ENCODE results near the gene SLC8A3. TPM values are rescaled to one million over a fixed set of nuclear protein-coding genes. Genes with fewer than 3 reads are reported as not detected.

The SLC8A3 gene
- total and polyA plus RNA-seq, 5 donors from 2014 or later: 0.37 TPM; not detected in 4

- H3K27me3 Mint-ChIP-seq: peaks cover 42% of the 10 kb centered on the region
- H3K27ac Mint-ChIP-seq: no peak overlapping the region
Measured at GRCh38 chr14:70148911-70149595, 39.7 kb downstream of the SLC8A3 start.

GRCh38 chr14:70148351-70148750, 40.4 kb downstream of the SLC8A3 start:
- H3K27ac ChIP-seq (ENCODE audit: insufficient read depth, low read length, poor library complexity, severe bottlenecking): no peak overlapping the region
- no peaks in the 10 kb centered on the region for H3K4me1 ChIP-seq (ENCODE audit: control insufficient read depth, insufficient read depth, low read length, poor library complexity, severe bottlenecking)
- H3K36me3 ChIP-seq (ENCODE audit: control insufficient read depth, insufficient read depth, low read length): no peaks in the 10 kb centered on the region
- peaks cover 2% of the 10 kb centered on the region for H3K27me3 ChIP-seq (ENCODE audit: control insufficient read depth, insufficient read depth, low read length)
- Mint-ChIP-seq H3K27me3 (peaks cover 39% of the 10 kb centered on the region), H3K27ac (no peak overlapping the region), H3K36me3 (no peaks in the 10 kb centered on the region), H3K4me1 (peaks cover 0 to 4% (median 0%) of the 10 kb centered on the region in 4 donors), H3K4me3 (no peak overlapping the region), H3K9me3 (no peaks in the 10 kb centered on the region)
- DNase-seq (no peak), ATAC-seq (ENCODE audit: low read depth in 2 of 2) (no peak)
- no peak overlapping the region for H3K4me3 ChIP-seq (ENCODE audit: low read depth, low read length)
- no peaks in the 10 kb centered on the region for H3K9me3 ChIP-seq (ENCODE audit: control insufficient read depth in 2 of 2, low read length in 2 of 2)

More at GRCh38 chr14:70148911-70149595, 39.7 kb downstream of the SLC8A3 start:
- peaks cover 2% of the 10 kb centered on the region for H3K27me3 ChIP-seq (ENCODE audit: control insufficient read depth, insufficient read depth, low read length)
- no peaks in the 10 kb centered on the region for H3K9me3 ChIP-seq (ENCODE audit: control insufficient read depth in 2 of 2, low read length in 2 of 2)
- H3K4me1 ChIP-seq (ENCODE audit: control insufficient read depth, insufficient read depth, low read length, poor library complexity, severe bottlenecking): no peaks in the 10 kb centered on the region
- no peaks in the 10 kb centered on the region for H3K36me3 ChIP-seq (ENCODE audit: control insufficient read depth, insufficient read depth, low read length)
- Mint-ChIP-seq H3K36me3 (no peaks in the 10 kb centered on the region), H3K4me3 (no peak overlapping the region), H3K4me1 (peaks cover 0 to 4% (median 0%) of the 10 kb centered on the region in 4 donors), H3K9me3 (no peaks in the 10 kb centered on the region)
- no peak for DNase-seq
- ATAC-seq (ENCODE audit: low read depth in 2 of 2): no peak
- no peak overlapping the region for H3K27ac ChIP-seq (ENCODE audit: insufficient read depth, low read length, poor library complexity, severe bottlenecking)
- no peak overlapping the region for H3K4me3 ChIP-seq (ENCODE audit: low read depth, low read length)

GRCh38 chr14:70144046-70144445, 44.7 kb downstream of the SLC8A3 start:
- Mint-ChIP-seq H3K27me3 (peaks cover 30% of the 10 kb centered on the region), H3K27ac (no peak overlapping the region), H3K4me3 (no peak overlapping the region), H3K4me1 (peaks cover 0 to 4% (median 0%) of the 10 kb centered on the region in 4 donors), H3K9me3 (no peaks in the 10 kb centered on the region), H3K36me3 (no peaks in the 10 kb centered on the region)
- Histone ChIP-seq H3K27me3 (ENCODE audit: control insufficient read depth, insufficient read depth, low read length) (peaks cover 4% of the 10 kb centered on the region), H3K9me3 (ENCODE audit: control insufficient read depth in 2 of 2, low read length in 2 of 2) (no peaks in the 10 kb centered on the region), H3K4me1 (ENCODE audit: control insufficient read depth, insufficient read depth, low read length, poor library complexity, severe bottlenecking) (no peaks in the 10 kb centered on the region), H3K4me3 (ENCODE audit: low read depth, low read length) (no peak overlapping the region), H3K36me3 (ENCODE audit: control insufficient read depth, insufficient read depth, low read length) (no peaks in the 10 kb centered on the region), H3K27ac (ENCODE audit: insufficient read depth, low read length, poor library complexity, severe bottlenecking) (no peak overlapping the region)
- no peak for DNase-seq
- ATAC-seq (ENCODE audit: low read depth in 2 of 2): no peak

- H3K4me1 Mint-ChIP-seq: peaks cover 0 to 3% (median 0%) of the 10 kb centered on the region in 4 donors
- ATAC-seq (ENCODE audit: low read depth in 2 of 2) (no peak), DNase-seq (no peak)
- Histone ChIP-seq H3K27me3 (ENCODE audit: control insufficient read depth, insufficient read depth, low read length) (peaks cover 6% of the 10 kb centered on the region), H3K27ac (ENCODE audit: insufficient read depth, low read length, poor library complexity, severe bottlenecking) (no peak overlapping the region), H3K4me1 (ENCODE audit: control insufficient read depth, insufficient read depth, low read length, poor library complexity, severe bottlenecking) (no peaks in the 10 kb centered on the region), H3K4me3 (ENCODE audit: low read depth, low read length) (no peak overlapping the region), H3K36me3 (ENCODE audit: control insufficient read depth, insufficient read depth, low read length) (no peaks in the 10 kb centered on the region), H3K9me3 (ENCODE audit: control insufficient read depth in 2 of 2, low read length in 2 of 2) (no peaks in the 10 kb centered on the region)
- H3K36me3 Mint-ChIP-seq: no peaks in the 10 kb centered on the region
- peaks cover 29% of the 10 kb centered on the region for H3K27me3 Mint-ChIP-seq
- H3K4me3 Mint-ChIP-seq: no peak overlapping the region
- H3K9me3 Mint-ChIP-seq: no peaks in the 10 kb centered on the region
- peak overlapping the region in 1 of 3 donors; percentile 32 for H3K27ac Mint-ChIP-seq
Measured at GRCh38 chr14:70143306-70143705, 45.4 kb downstream of the SLC8A3 start.

GRCh38 chr14:70140614-70141013, 48.1 kb downstream of the SLC8A3 start:
- no peaks in the 10 kb centered on the region for H3K36me3 Mint-ChIP-seq
- H3K27ac Mint-ChIP-seq: no peak overlapping the region

GRCh38 chr14:70139384-70139783, 49.4 kb downstream of the SLC8A3 start:
- H3K36me3 ChIP-seq (ENCODE audit: control insufficient read depth, insufficient read depth, low read length): no peaks in the 10 kb centered on the region
- no peaks in the 10 kb centered on the region for H3K9me3 ChIP-seq (ENCODE audit: control insufficient read depth in 2 of 2, low read length in 2 of 2)
- no peaks in the 10 kb centered on the region for H3K4me1 ChIP-seq (ENCODE audit: control insufficient read depth, insufficient read depth, low read length, poor library complexity, severe bottlenecking)
- H3K9me3 Mint-ChIP-seq: peaks cover 0 to 1% (median 0%) of the 10 kb centered on the region in 7 donors
- DNase-seq (no peak), ATAC-seq (ENCODE audit: low read depth in 2 of 2) (no peak)
- H3K4me3 ChIP-seq (ENCODE audit: low read depth, low read length): no peak overlapping the region
- H3K27me3 ChIP-seq (ENCODE audit: control insufficient read depth, insufficient read depth, low read length): peaks cover 5% of the 10 kb centered on the region
- H3K27ac Mint-ChIP-seq: no peak overlapping the region
- H3K36me3 Mint-ChIP-seq: no peaks in the 10 kb centered on the region
- H3K27ac ChIP-seq (ENCODE audit: insufficient read depth, low read length, poor library complexity, severe bottlenecking): no peak overlapping the region
- no peak overlapping the region for H3K4me3 Mint-ChIP-seq
- H3K4me1 Mint-ChIP-seq: no peaks in the 10 kb centered on the region
- H3K27me3 Mint-ChIP-seq: peaks cover 14% of the 10 kb centered on the region

More at GRCh38 chr14:70140614-70141013, 48.1 kb downstream of the SLC8A3 start:
- no peaks in the 10 kb centered on the region for H3K4me1 ChIP-seq (ENCODE audit: control insufficient read depth, insufficient read depth, low read length, poor library complexity, severe bottlenecking)
- H3K36me3 ChIP-seq (ENCODE audit: control insufficient read depth, insufficient read depth, low read length): no peaks in the 10 kb centered on the region
- no peaks in the 10 kb centered on the region for H3K9me3 ChIP-seq (ENCODE audit: control insufficient read depth in 2 of 2, low read length in 2 of 2)
- H3K27ac ChIP-seq (ENCODE audit: insufficient read depth, low read length, poor library complexity, severe bottlenecking): no peak overlapping the region
- H3K27me3 Mint-ChIP-seq: peaks cover 24% of the 10 kb centered on the region
- no peaks in the 10 kb centered on the region for H3K9me3 Mint-ChIP-seq
- H3K27me3 ChIP-seq (ENCODE audit: control insufficient read depth, insufficient read depth, low read length): peaks cover 5% of the 10 kb centered on the region
- H3K4me1 Mint-ChIP-seq: no peaks in the 10 kb centered on the region
- H3K4me3 ChIP-seq (ENCODE audit: low read depth, low read length): no peak overlapping the region
- no peak for ATAC-seq (ENCODE audit: low read depth in 2 of 2)
- no peak for DNase-seq
- H3K4me3 Mint-ChIP-seq: no peak overlapping the region

- no peak overlapping the region for H3K4me3 ChIP-seq (ENCODE audit: low read depth, low read length)
- H3K9me3 ChIP-seq (ENCODE audit: control insufficient read depth in 2 of 2, low read length in 2 of 2): no peaks in the 10 kb centered on the region
- DNase-seq (no peak), ATAC-seq (ENCODE audit: low read depth in 2 of 2) (no peak)
- H3K4me3 Mint-ChIP-seq: no peak overlapping the region
- H3K36me3 ChIP-seq (ENCODE audit: control insufficient read depth, insufficient read depth, low read length): no peaks in the 10 kb centered on the region
- no peaks in the 10 kb centered on the region for H3K4me1 ChIP-seq (ENCODE audit: control insufficient read depth, insufficient read depth, low read length, poor library complexity, severe bottlenecking)
- no peaks in the 10 kb centered on the region for H3K4me1 Mint-ChIP-seq
- H3K27ac Mint-ChIP-seq: no peak overlapping the region
- H3K27ac ChIP-seq (ENCODE audit: insufficient read depth, low read length, poor library complexity, severe bottlenecking): no peak overlapping the region
- H3K27me3 ChIP-seq (ENCODE audit: control insufficient read depth, insufficient read depth, low read length): peaks cover 8% of the 10 kb centered on the region
- peaks cover 19% of the 10 kb centered on the region for H3K27me3 Mint-ChIP-seq
- peaks cover 0 to 1% (median 0%) of the 10 kb centered on the region in 7 donors for H3K9me3 Mint-ChIP-seq
- no peaks in the 10 kb centered on the region for H3K36me3 Mint-ChIP-seq
Measured at GRCh38 chr14:70137788-70138187, 51.0 kb downstream of the SLC8A3 start.

- no peak for ATAC-seq (ENCODE audit: low read depth in 2 of 2)
- H3K4me1 ChIP-seq (ENCODE audit: control insufficient read depth, insufficient read depth, low read length, poor library complexity, severe bottlenecking): no peaks in the 10 kb centered on the region
- H3K27ac Mint-ChIP-seq: no peak overlapping the region
- H3K9me3 Mint-ChIP-seq: peaks cover 0 to 1% (median 0%) of the 10 kb centered on the region in 7 donors
- no peak overlapping the region for H3K27ac ChIP-seq (ENCODE audit: insufficient read depth, low read length, poor library complexity, severe bottlenecking)
- H3K4me3 ChIP-seq (ENCODE audit: low read depth, low read length): no peak overlapping the region
- no peaks in the 10 kb centered on the region for H3K36me3 Mint-ChIP-seq
- peaks cover 37% of the 10 kb centered on the region for H3K27me3 Mint-ChIP-seq
- peaks cover 7% of the 10 kb centered on the region for H3K27me3 ChIP-seq (ENCODE audit: control insufficient read depth, insufficient read depth, low read length)
- H3K36me3 ChIP-seq (ENCODE audit: control insufficient read depth, insufficient read depth, low read length): no peaks in the 10 kb centered on the region
- H3K4me1 Mint-ChIP-seq: no peaks in the 10 kb centered on the region
- no peaks in the 10 kb centered on the region for H3K9me3 ChIP-seq (ENCODE audit: control insufficient read depth in 2 of 2, low read length in 2 of 2)
- no peak for DNase-seq
- H3K4me3 Mint-ChIP-seq: no peak overlapping the region
Measured at GRCh38 chr14:70133461-70133860, 55.3 kb downstream of the SLC8A3 start.
